Body of pancreas (tissue), 4 donors: Measurements from ENCODE around the gene RNF39. TPM values are rescaled to one million over a fixed set of nuclear protein-coding genes. Genes with fewer than 3 reads are reported as not detected.
"Not testable (repeated sequence)": the region's sequence is repeated elsewhere in the genome, so short reads cannot be mapped to it uniquely, and the experiment has no call there.

ENCODE experiments used
- ATAC-seq: fragments of 150-250 bp; one replicate; pipeline ENCODE4 v1.9.1; 2016
- DNase-seq, 4 donors: peaks; one replicate each; pipeline ENCODE4 v3.0.0-alpha.2; 2019
- H3K27ac ChIP-seq, 4 donors: fragments of 200-600 bp; sonication (generic); 1 replicate in 3 of 4; 2 replicates in 1 of 4; pipeline versions ENCODE4 v1.5.1 to v1.6.1; 2016 to 2019; ENCODE audit warnings: mild to moderate bottlenecking in 1 of 4, mixed read lengths in 1 of 4, moderate library complexity in 1 of 4
- H3K27me3 ChIP-seq, 2 donors: fragments of 200-600 bp; sonication (generic); one replicate each; pipeline ENCODE4 v1.6.0; 2016; ENCODE audit warnings: mild to moderate bottlenecking in 1 of 2
- H3K36me3 ChIP-seq, 2 donors: fragments of 200-600 bp; sonication (generic); replicated peaks in 1 of 2; 2 replicates each; pipeline ENCODE4 v1.5.1; 2016; ENCODE audit warnings: low read depth in 2 of 2; ENCODE audit not compliant: insufficient read depth in 1 of 2
- H3K4me1 ChIP-seq: fragments of 200-600 bp; sonication (generic); one replicate; pipeline ENCODE4 v1.6.0; 2016
- H3K4me3 ChIP-seq, 2 donors: fragments of 200-600 bp; sonication (generic); 1 replicate in 1 of 2; 2 replicates in 1 of 2; pipeline ENCODE4 v1.5.1; 2016 to 2019
- H3K9me3 ChIP-seq, 3 donors: fragments of 200-600 bp; sonication (generic); 1 replicate in 2 of 3; 2 replicates in 1 of 3; pipeline ENCODE4 v1.5.1; 2016
- POLR2A ChIP-seq, 3 donors: fragments of 450-650 bp; IDR thresholded peaks; one replicate each; pipeline ENCODE4 v1.6.1; 2016; ENCODE audit warnings: antibody characterized with exemption in 3 of 3, mild to moderate bottlenecking in 2 of 3
- WGBS, 2 donors: methylation state at CpG; one replicate each; pipeline ENCODE4 v1.1.5; 2017; 5-methylcytosine and 5-hydroxymethylcytosine counted together
- intact Hi-C: fragments of 100-400 bp; cut with DNase I; formaldehyde crosslinking; loops from one replicate; pipeline ENCODE4 v1.15.1; 2023
- total RNA-seq, 2 donors: library from RNA; depleted of rRNA; stranded (reverse); fragments of >200 nt; gene quantifications; one replicate each; pipeline ENCODE4 v1.1.0, GENCODE V29; 2016
- TF ChIP-seq, protein P1 (sequence below), 7 experiments: fragments of 450-650 bp in 4 of 7; fragments of 200-600 bp in 3 of 7; sonication (generic) in 3 of 7; IDR thresholded peaks; one replicate each; pipeline ENCODE4 v1.5.1; 2016 to 2019; ENCODE audit warnings: antibody characterized with exemption in 7 of 7

The RNF39 gene
- total RNA-seq, 2 donors from 2014 or later: 1.6 TPM; not detected in 1

DNA sequence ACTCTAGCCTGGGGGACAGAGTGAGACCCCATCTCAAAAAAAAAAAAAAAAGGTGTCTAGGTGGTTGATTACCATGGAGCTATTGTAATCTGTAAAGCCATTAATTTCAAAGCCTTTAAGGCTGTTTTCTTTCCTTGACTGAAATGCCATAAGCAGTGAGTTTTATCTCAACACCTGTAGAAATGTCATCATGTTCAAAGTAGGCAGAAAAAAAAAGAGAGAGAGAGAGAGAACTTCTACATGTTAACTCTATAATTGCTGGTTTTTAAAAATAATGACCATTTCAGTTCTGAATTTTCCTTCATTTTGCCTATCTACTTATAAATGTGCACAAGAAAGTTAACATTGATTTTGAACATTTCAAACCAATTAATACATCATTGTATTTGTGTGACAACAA is 44.2 kb downstream of the RNF39 start:
- Histone ChIP-seq H3K36me3 (no peaks in the 10 kb centered on the region), H3K4me3 (no peak overlapping the region), H3K27ac (no peak overlapping the region), H3K9me3 (no peaks in the 10 kb centered on the region), H3K4me1 (no peaks in the 10 kb centered on the region), H3K27me3 (no peaks in the 10 kb centered on the region)
- no peak for DNase-seq
- TF ChIP-seq, protein P1, sequence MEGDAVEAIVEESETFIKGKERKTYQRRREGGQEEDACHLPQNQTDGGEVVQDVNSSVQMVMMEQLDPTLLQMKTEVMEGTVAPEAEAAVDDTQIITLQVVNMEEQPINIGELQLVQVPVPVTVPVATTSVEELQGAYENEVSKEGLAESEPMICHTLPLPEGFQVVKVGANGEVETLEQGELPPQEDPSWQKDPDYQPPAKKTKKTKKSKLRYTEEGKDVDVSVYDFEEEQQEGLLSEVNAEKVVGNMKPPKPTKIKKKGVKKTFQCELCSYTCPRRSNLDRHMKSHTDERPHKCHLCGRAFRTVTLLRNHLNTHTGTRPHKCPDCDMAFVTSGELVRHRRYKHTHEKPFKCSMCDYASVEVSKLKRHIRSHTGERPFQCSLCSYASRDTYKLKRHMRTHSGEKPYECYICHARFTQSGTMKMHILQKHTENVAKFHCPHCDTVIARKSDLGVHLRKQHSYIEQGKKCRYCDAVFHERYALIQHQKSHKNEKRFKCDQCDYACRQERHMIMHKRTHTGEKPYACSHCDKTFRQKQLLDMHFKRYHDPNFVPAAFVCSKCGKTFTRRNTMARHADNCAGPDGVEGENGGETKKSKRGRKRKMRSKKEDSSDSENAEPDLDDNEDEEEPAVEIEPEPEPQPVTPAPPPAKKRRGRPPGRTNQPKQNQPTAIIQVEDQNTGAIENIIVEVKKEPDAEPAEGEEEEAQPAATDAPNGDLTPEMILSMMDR (IDR thresholded peaks at IDR 0.05): no peak
- TF ChIP-seq POLR2A (IDR thresholded peaks at IDR 0.05): no peak
- intact Hi-C loops: no loop called here
- ATAC-seq: no peak

DNA sequence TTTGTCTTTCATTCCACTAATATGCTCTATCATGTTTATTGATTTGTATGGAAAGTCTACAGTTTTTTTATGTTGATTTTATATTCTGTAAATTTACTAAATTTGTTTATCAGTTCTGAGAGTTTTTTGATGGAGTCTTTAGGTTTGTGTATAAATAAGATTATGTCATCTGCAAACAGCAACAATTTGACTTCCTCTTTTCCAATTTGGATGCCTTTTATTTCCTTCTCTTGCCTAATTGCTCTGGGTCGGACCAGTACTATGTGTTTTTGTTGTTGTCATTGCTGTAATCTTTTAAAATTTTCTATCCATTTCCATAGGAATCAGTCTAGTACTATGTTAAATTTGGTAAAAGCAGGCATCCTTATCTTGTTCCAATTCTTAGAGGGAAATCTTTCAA is 46.0 kb downstream of the RNF39 start:
- TF ChIP-seq, protein P1 (IDR thresholded peaks at IDR 0.05): no peak
- TF ChIP-seq POLR2A (IDR thresholded peaks at IDR 0.05): no peak
- DNase-seq (no peak), ATAC-seq (no peak)
- Histone ChIP-seq H3K4me1 (peaks cover 3% of the 10 kb centered on the region), H3K27ac (no peak overlapping the region), H3K27me3 (no peaks in the 10 kb centered on the region), H3K9me3 (no peaks in the 10 kb centered on the region), H3K36me3 (no peaks in the 10 kb centered on the region), H3K4me3 (no peak overlapping the region)
- intact Hi-C loops: no loop called here
- WGBS, 2 donors: 93 to 100% methylated on average over 1 of the region's 1 CpG

DNA sequence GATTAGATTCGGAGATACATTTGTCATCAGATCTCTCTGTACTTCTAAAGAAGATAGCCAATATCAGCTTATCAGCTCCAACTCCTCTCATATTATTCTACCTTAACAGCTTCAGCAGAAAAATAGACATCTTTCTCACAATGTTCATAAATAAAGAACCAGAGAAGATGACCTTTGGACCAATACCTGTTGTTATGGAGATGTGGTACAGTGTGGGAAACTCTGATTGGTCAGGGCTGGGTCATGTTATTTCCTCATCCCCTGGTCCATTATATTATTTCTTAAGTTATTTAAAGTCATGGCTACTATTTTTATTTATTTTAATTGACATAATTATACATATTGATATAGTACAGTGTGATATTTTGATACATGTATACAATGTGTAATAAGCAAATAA is 50.4 kb downstream of the RNF39 start:
- H3K4me1 ChIP-seq: peaks cover 3% of the 10 kb centered on the region
- DNase-seq (no peak), ATAC-seq (no peak)
- H3K27ac ChIP-seq: no peak overlapping the region
- no peak overlapping the region for H3K4me3 ChIP-seq
- 52 to 53% methylated on average over 1 of the region's 1 CpG for WGBS, 2 donors
- no peaks in the 10 kb centered on the region for H3K27me3 ChIP-seq
- TF ChIP-seq, protein P1 (IDR thresholded peaks at IDR 0.05): no peak
- no peak for TF ChIP-seq POLR2A (IDR thresholded peaks at IDR 0.05)
- H3K9me3 ChIP-seq: no peaks in the 10 kb centered on the region
- H3K36me3 ChIP-seq: no peaks in the 10 kb centered on the region
- intact Hi-C loops: no loop called here

DNA sequence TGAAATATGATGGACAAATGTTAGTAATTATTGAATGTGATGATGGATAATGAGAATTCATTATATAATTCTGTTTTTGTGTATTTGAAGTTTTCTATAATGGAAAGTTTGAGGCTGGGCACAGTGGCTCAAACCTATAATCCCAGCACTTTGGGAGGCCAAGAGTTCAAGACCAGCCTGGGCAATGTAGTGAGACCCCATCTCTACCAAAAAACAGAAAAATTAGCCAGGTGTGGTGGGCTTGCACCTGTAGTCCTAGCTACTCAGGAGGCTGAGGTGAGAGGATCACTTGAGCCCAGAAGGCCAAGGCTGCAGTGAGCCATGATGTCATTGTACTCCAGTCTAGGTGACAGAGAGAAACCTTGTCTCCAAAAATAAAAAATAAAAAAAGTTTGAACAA is 52.9 kb downstream of the RNF39 start:
- H3K4me3 ChIP-seq, DNase-seq, intact Hi-C loops, H3K27ac ChIP-seq, H3K36me3 ChIP-seq, ATAC-seq, H3K27me3 ChIP-seq, H3K9me3 ChIP-seq, H3K4me1 ChIP-seq: not testable (repeated sequence)

DNA sequence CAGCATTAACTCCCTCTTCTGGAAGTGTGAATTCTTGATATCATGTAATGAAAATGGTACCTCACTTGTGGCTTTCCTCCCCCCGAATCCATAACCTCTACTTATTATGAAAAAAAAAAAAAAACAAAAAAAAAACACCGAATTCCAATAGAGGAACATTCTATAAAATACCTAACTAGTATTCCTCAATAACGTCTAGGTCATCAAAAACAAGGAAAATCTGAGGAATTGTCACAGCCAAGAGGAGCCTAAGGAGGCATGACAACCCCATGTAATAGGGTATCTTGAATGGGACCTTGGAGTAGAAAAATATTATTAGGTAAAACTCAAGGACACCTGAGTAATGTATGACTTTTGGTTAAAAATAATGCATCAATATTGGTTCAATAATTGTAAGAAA is 53.4 kb downstream of the RNF39 start:
- ATAC-seq (no peak), DNase-seq (no peak)
- TF ChIP-seq, protein P1 (IDR thresholded peaks at IDR 0.05): no peak
- TF ChIP-seq POLR2A (IDR thresholded peaks at IDR 0.05): no peak
- intact Hi-C loops: no loop called here
- 71 to 74% methylated on average over 3 of the region's 3 CpGs for WGBS, 2 donors
- H3K27me3 ChIP-seq: no peaks in the 10 kb centered on the region
- peaks cover 3% of the 10 kb centered on the region for H3K4me1 ChIP-seq
- H3K36me3 ChIP-seq: no peaks in the 10 kb centered on the region
- no peak overlapping the region for H3K27ac ChIP-seq
- no peaks in the 10 kb centered on the region for H3K9me3 ChIP-seq
- no peak overlapping the region for H3K4me3 ChIP-seq
